Measurements from ENCODE around the gene MOB2.

The MOB2 gene

DNA sequence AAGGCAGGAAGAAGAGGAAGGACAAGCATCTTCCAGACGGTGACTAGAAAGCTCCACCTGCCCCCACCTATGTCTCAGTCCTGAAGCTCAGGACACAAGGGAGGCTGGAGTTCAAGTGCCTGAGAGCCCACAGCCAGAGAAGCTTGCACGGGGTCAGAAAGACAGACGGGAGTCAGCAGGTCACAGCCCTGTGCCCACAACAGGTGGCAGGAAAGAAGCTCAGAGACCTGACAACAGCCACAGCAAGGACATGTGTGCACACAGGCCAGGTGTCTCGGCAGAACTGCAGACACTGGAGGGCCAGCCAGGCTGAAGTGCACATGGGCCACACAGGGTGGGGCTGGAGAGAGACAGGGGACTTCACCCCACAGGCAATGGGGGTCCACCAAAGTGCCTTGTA, 37.2 kb upstream of the MOB2 start:
- H3K4me3 ChIP-seq (ENCODE audit: control insufficient read depth, low read depth, low read length), result no peak overlapping the region
- TF ChIP-seq CTCF (IDR thresholded peaks at IDR 0.05; ENCODE audit: control insufficient read depth, insufficient read depth, low read depth, low read length, missing control alignments), result no peak
- no peak for DNase-seq (ENCODE audit: low read depth)

DNA sequence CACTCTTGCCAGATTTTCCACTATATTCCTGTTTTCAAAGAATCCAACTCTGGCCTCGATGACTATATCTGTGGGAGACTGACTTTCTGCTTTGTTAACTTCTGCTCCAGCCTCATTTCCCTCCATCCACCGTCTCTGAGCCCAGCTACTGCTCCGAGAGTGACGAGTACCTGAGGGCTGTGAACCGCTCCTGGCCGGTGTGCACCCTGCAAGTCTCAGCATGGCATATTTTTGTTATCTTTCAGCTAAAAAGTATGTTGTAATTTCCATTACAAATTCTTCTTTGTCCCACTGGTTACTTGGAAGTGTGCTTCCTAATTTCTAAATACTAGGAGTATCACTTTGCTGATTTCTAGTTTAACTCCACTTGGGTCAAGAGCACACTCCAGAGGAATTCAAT, 36.5 kb upstream of the MOB2 start:
- DNase-seq (ENCODE audit: low read depth), result no peak
- no peak for TF ChIP-seq CTCF (IDR thresholded peaks at IDR 0.05; ENCODE audit: control insufficient read depth, insufficient read depth, low read depth, low read length, missing control alignments)
- no peak overlapping the region for H3K4me3 ChIP-seq (ENCODE audit: control insufficient read depth, low read depth, low read length)

- no peak for TF ChIP-seq CTCF (IDR thresholded peaks at IDR 0.05; ENCODE audit: control insufficient read depth, insufficient read depth, low read depth, low read length, missing control alignments)
- H3K4me3 ChIP-seq (ENCODE audit: control insufficient read depth, low read depth, low read length), result no peak overlapping the region
- no peak for DNase-seq (ENCODE audit: low read depth)
These were observed 35.5 kb upstream of the MOB2 start for GRCh38 chr11:1522081-1522424.

DNA sequence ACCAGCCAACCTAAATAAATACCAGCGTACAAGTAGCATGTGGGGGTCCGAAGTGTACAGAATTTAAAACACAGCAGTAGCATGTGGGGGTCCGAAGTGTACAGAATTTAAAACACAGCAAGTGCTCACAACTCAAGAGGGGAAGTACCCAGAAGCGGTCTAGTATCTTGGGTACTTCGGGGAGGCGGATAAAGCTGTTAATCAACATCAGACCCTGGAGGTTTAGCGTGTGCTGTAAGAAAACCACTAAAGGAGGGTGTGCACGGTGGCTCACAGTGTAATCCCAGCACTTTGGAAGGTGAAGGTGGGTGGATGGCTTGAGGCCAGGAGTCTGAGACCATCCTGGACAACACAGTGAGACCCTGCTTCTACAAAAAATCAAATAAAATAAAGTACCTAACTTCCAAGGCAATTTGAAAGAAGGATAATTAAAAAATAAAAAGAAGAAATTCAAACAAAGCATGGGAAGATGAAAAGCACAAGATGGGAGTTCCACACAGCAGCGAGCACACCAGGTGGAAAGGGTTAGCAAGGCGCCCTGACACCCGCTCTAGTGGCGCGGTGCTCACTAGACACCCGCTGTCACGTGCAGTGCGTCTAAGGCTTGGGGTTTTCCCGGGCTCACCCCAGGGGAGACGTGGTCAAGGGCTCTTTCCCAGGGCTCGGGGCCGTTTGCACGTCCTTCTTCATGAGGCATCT, 35.0 kb upstream of the MOB2 start:
- no peak for DNase-seq (ENCODE audit: low read depth)
- H3K4me3 ChIP-seq (ENCODE audit: control insufficient read depth, low read depth, low read length), result no peak overlapping the region

DNA sequence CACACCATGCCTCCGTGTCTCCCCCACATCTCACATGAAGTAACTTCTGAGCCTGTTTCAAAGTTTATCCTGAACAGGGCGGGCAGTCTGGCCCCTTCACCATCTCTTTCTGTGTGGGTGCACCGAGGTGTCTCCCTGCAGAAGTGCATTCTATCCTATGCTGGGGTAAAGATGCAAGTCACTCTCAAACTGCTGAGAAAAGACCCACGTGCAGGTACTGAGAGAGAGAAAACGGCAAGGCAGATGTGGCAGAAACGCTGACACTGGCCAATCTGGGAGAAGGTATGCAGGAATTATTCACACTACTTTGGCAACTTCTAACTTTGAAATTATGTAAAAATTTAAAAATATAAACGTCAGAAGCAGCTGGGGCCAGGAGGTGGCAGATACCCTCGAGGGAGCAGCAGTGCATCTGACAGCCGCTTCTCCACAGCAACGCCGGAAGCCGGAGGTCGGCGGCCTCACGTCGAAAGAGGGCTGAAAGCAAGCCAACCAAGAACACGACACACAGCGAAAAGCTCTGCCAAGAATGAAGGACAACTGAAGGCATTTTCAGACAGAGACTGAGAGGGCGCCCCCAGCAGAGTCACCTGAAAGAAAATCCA, 34.2 kb upstream of the MOB2 start:
- no peak overlapping the region for H3K4me3 ChIP-seq (ENCODE audit: control insufficient read depth, low read depth, low read length)
- no peak for DNase-seq (ENCODE audit: low read depth)

More for the DNA sequence above, 35.0 kb upstream of the MOB2 start:
- no peak for TF ChIP-seq CTCF (IDR thresholded peaks at IDR 0.05; ENCODE audit: control insufficient read depth, insufficient read depth, low read depth, low read length, missing control alignments)

DNA sequence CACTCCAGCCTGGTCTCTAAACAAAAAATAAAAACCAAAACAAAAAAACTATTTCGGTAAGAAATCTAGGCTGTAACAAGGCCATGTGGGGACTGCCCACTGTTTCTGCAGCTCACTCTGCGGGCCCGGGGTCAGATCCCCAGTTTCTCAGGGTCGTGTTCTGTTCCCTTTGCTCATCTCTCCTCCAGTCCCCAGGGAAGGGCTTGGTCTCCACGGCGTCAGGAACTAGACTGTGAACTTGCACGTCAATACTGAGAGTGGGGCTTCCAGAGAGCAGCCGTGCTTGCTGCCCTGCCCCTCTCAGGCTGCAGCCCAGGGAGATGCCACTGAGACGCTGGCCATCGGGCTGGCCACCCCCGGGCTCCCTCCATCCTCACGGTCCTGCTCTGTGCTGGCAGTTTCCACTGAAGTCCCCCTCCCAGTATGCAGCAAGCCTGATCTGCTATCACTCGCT, 33.7 kb upstream of the MOB2 start:
- no peak for DNase-seq (ENCODE audit: low read depth)
- H3K4me3 ChIP-seq (ENCODE audit: control insufficient read depth, low read depth, low read length), result no peak overlapping the region
- TF ChIP-seq CTCF (IDR thresholded peaks at IDR 0.05; ENCODE audit: control insufficient read depth, insufficient read depth, low read depth, low read length, missing control alignments), result no peak

More for the DNA sequence above, 34.2 kb upstream of the MOB2 start:
- no peak for TF ChIP-seq CTCF (IDR thresholded peaks at IDR 0.05; ENCODE audit: control insufficient read depth, insufficient read depth, low read depth, low read length, missing control alignments)
